HepG2 (cell line): ENCODE data around the gene SYCE3. TPM values are rescaled to one million over a fixed set of nuclear protein-coding genes. Genes with fewer than 3 reads are reported as not detected.
A peak's percentile ranks its signal among the peaks of the same experiment; 100 is the strongest.

Experiments used
- ATAC-seq: fragments of 200-7000 bp; cut with Tn5 transposase; 3 replicates; pipeline ENCODE4 v1.9.1; 2020; ENCODE audit warnings: mild to moderate bottlenecking, moderate library complexity
- BruUV-seq: library from RNA; stranded (reverse); fragments of 400-500 nt; replicated peaks from 2 replicates; lab custom pipeline; 2021; lab: Mats Ljungman, UMichigan
- CTCF ChIA-PET: fragments of 300-600 bp; formaldehyde crosslinking; extraction: SDS; loops from one replicate; lab custom pipeline; 2021; ENCODE audit warnings: low total read pairs, inconsistent platforms, low intra/inter-chr PET ratio; lab: Yijun Ruan, JAX
- POLR2A ChIA-PET: fragments of 350-600 bp; sonication (Branson Sonifier 250); formaldehyde crosslinking; loops from one replicate; lab custom pipeline; 2020; ENCODE audit warnings: antibody characterized with exemption, inconsistent platforms; lab: Yijun Ruan, JAX
- DNase-seq: peaks from one replicate; pipeline ENCODE4 v3.0.0-alpha.2; 2015; ENCODE audit warnings: low spot score
- FAIRE-seq: peaks from 3 replicates; lab custom pipeline; 2011; peaks lifted over from hg19 to GRCh38; lab: Jason Lieb, UNC
- H2AFZ ChIP-seq: one replicate; pipeline ENCODE4 v1.6.1; 2011; ENCODE audit warnings: low read length, inconsistent platforms
- H3K27ac ChIP-seq: fragments of 300-600 bp; 3 replicates; pipeline ENCODE4 v1.8.0; 2011; ENCODE audit warnings: mixed run types, mild to moderate bottlenecking, mixed read lengths, low read length, inconsistent platforms; ENCODE audit not compliant: insufficient read depth; ENCODE audit errors: extremely low read length
- H3K27me3 ChIP-seq, 2 experiments: fragments of 200-600 bp in 1 of 2; 2 replicates in 1 of 2; 3 replicates in 1 of 2; pipeline versions ENCODE4 v1.6.0 to v1.8.0; 2011; ENCODE audit warnings: low read length in 2 of 2, mild to moderate bottlenecking in 2 of 2, moderate library complexity in 2 of 2, inconsistent platforms in 1 of 2; ENCODE audit not compliant: insufficient read depth in 2 of 2, control insufficient read depth in 1 of 2
- H3K36me3 ChIP-seq, 2 experiments: fragments of 200-600 bp in 1 of 2; replicated peaks in 1 of 2; 2 replicates in 1 of 2; 3 replicates in 1 of 2; pipeline versions ENCODE4 v1.5.1 to v1.8.0; 2011; ENCODE audit warnings: low read length in 2 of 2, inconsistent platforms in 1 of 2; ENCODE audit not compliant: insufficient read depth in 2 of 2, control insufficient read depth in 1 of 2
- H3K4me1 ChIP-seq: 2 replicates; pipeline ENCODE4 v1.5.1; 2012; ENCODE audit warnings: low read length, inconsistent platforms; ENCODE audit not compliant: insufficient read depth
- H3K4me2 ChIP-seq: 2 replicates; pipeline ENCODE4 v1.6.0; 2011; ENCODE audit warnings: low read depth, low read length, inconsistent platforms
- H3K4me3 ChIP-seq, 3 experiments: fragments of 200-600 bp in 1 of 3; sonication (generic), shearing (Covaris generic) in 1 of 3; replicated peaks in 1 of 3; 2 replicates each; pipeline ENCODE4 v1.5.1; 2011 to 2016; ENCODE audit warnings: low read length in 3 of 3, inconsistent platforms in 2 of 3, low read depth in 2 of 3, mild to moderate bottlenecking in 2 of 3, control low read depth in 1 of 3, mixed read lengths in 1 of 3; ENCODE audit not compliant: insufficient read depth in 1 of 3
- H3K79me2 ChIP-seq: one replicate; pipeline ENCODE4 v1.6.1; 2011; ENCODE audit warnings: low read length, inconsistent platforms; ENCODE audit not compliant: insufficient read depth
- H3K9ac ChIP-seq: 2 replicates; pipeline ENCODE4 v1.6.0; 2011; ENCODE audit warnings: mild to moderate bottlenecking, low read depth, low read length, inconsistent platforms; ENCODE audit not compliant: insufficient read depth
- H3K9me3 ChIP-seq: 2 replicates; pipeline ENCODE4 v1.5.1; 2012; ENCODE audit warnings: mild to moderate bottlenecking, low read length
- H4K20me1 ChIP-seq: 2 replicates; pipeline ENCODE4 v1.6.0; 2011; ENCODE audit warnings: inconsistent platforms, mild to moderate bottlenecking, low read length, moderate library complexity; ENCODE audit not compliant: insufficient read depth
- RXRA ChIP-seq: sonication (generic); formaldehyde crosslinking; IDR thresholded peaks from 2 replicates; pipeline ENCODE4 v1.5.1; 2020; ENCODE audit warnings: missing genetic modification reagents
- WGBS: methylation state at CpG from one replicate; pipeline ENCODE4 v1.1.6; 2017; ENCODE audit warnings: low lambda C conversion rate; 5-methylcytosine and 5-hydroxymethylcytosine counted together
- in situ Hi-C: cut with HindIII; loops from 2 replicates; pipeline ENCODE4 v1.10.0; 2017; ENCODE audit warnings: low pct_unique_long_range_greater_than_20kb; ENCODE audit not compliant: extremely low pct_ligation_motif_present
- intact Hi-C: fragments of 100-400 bp; cut with micrococcal nuclease; formaldehyde crosslinking; loops from one replicate; pipeline ENCODE4 v1.10.0; 2022; ENCODE audit not compliant: unreplicated experiment
- polyA plus RNA-seq, 8 experiments: library from polyadenylated mRNA; depleted of rRNA in 3 of 8; stranded (reverse) in 7 of 8; unstranded in 1 of 8; fragments of >200 nt; fragmentation: Illumina TruSeq in 4 of 8; extraction: Trizol in 4 of 8; gene quantifications; 2 replicates each; pipeline versions ENCODE4 v1.2.1 to v1.2.3, GENCODE V29; 2011 to 2016; ENCODE audit warnings: low read depth in 4 of 8, missing spikeins in 1 of 8, mixed read lengths in 1 of 8; ENCODE audit not compliant: insufficient read depth in 1 of 8
- total RNA-seq, 5 experiments: library from RNA; depleted of rRNA; stranded (reverse); fragments of >200 nt; fragmentation: Illumina TruSeq; extraction: Trizol; gene quantifications; 2 replicates each; pipeline ENCODE4 v1.2.3, GENCODE V29; 2016; ENCODE audit warnings: low read depth in 1 of 5
- TF ChIP-seq, protein P1 (sequence below): sonication (generic); formaldehyde crosslinking; IDR thresholded peaks from 2 replicates; pipeline ENCODE4 v1.4.0; 2020; ENCODE audit warnings: mild to moderate bottlenecking, missing genetic modification reagents
- TF ChIP-seq, protein P2 (sequence below): IDR thresholded peaks from 2 replicates; pipeline ENCODE4 v1.6.1; 2012; ENCODE audit warnings: low read length, improper control_type of control experiment
- TF ChIP-seq, protein P3 (sequence below): sonication (generic); formaldehyde crosslinking; IDR thresholded peaks from 2 replicates; pipeline ENCODE4 v1.4.0; 2020; ENCODE audit warnings: missing genetic modification reagents

Gene SYCE3
- total and polyA plus RNA-seq, 2 of the 13 experiments (the other 11 are each of a cell fraction or from before 2014, with no cell fraction given) = not detected

DNA sequence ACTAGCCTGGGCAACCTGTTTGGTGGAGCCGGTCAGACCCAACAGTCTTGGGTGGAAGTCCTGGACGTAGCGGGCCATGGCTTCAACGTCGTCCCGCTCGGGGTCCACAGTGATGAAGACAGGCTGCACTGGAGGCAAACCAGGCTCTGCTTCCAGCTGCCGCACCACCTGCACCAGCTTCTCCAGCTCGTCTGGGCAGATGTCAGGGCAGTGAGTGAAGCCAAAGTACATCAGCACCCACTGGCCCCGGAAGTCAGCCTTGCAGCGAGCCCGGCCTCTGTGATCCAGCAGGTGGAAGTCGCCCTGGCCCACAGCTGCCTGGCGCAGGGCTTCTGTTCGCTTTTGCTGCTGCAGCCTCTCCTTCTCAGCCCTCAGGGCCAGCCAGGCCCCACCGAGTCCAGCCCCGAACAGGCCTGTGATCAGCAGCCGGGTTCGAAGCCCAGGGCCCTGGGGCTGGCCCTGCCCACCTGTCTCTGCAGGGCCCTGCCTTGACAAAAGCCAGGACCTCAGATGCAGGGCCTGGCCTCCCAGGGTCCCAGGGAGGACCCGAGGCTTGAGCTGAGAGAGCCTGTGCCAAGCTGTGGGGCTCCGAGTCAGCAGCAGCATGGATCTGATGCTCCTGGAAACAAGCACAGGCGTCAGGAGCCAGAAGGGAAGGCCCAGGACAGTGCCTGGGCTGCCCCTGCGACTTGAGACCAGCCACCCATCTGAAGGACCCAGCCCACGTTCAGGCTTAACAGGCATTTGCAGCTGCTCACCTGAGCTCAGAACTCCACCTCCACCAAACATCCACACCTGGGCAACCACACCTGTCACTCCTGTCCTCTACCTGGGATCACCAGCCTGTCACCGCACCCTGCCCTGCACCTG, 38.7 kb downstream of the SYCE3 start (continued):
- TF ChIP-seq, protein P1, sequence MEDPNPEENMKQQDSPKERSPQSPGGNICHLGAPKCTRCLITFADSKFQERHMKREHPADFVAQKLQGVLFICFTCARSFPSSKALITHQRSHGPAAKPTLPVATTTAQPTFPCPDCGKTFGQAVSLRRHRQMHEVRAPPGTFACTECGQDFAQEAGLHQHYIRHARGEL = 0 out of 2 replicates have a peak, but pooled peaks have one; percentile 33
- TF ChIP-seq, protein P2, sequence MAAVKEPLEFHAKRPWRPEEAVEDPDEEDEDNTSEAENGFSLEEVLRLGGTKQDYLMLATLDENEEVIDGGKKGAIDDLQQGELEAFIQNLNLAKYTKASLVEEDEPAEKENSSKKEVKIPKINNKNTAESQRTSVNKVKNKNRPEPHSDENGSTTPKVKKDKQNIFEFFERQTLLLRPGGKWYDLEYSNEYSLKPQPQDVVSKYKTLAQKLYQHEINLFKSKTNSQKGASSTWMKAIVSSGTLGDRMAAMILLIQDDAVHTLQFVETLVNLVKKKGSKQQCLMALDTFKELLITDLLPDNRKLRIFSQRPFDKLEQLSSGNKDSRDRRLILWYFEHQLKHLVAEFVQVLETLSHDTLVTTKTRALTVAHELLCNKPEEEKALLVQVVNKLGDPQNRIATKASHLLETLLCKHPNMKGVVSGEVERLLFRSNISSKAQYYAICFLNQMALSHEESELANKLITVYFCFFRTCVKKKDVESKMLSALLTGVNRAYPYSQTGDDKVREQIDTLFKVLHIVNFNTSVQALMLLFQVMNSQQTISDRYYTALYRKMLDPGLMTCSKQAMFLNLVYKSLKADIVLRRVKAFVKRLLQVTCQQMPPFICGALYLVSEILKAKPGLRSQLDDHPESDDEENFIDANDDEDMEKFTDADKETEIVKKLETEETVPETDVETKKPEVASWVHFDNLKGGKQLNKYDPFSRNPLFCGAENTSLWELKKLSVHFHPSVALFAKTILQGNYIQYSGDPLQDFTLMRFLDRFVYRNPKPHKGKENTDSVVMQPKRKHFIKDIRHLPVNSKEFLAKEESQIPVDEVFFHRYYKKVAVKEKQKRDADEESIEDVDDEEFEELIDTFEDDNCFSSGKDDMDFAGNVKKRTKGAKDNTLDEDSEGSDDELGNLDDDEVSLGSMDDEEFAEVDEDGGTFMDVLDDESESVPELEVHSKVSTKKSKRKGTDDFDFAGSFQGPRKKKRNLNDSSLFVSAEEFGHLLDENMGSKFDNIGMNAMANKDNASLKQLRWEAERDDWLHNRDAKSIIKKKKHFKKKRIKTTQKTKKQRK = no peak

DNA sequence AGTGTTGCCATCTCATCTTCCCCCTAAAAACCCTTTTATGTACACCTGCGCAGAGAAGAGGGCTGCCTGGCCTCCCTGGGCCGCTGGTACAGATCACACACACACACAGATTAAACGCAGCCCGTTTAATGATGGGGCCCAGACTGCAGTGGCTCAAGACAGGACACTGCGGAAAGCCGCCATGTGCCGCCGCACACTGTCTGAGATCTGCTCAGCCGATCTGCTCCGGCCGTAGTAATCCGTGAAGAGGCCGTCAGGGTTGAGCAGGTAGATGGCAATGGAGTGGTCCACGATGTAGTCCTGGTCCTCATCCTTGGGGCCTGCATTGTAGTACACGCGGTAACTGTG, 39.3 kb downstream of the SYCE3 start:
- no peak overlapping the region for H3K4me2 ChIP-seq
- H3K9ac ChIP-seq = no peak overlapping the region
- BruUV-seq = no TSS peak
- TF ChIP-seq, protein P3, sequence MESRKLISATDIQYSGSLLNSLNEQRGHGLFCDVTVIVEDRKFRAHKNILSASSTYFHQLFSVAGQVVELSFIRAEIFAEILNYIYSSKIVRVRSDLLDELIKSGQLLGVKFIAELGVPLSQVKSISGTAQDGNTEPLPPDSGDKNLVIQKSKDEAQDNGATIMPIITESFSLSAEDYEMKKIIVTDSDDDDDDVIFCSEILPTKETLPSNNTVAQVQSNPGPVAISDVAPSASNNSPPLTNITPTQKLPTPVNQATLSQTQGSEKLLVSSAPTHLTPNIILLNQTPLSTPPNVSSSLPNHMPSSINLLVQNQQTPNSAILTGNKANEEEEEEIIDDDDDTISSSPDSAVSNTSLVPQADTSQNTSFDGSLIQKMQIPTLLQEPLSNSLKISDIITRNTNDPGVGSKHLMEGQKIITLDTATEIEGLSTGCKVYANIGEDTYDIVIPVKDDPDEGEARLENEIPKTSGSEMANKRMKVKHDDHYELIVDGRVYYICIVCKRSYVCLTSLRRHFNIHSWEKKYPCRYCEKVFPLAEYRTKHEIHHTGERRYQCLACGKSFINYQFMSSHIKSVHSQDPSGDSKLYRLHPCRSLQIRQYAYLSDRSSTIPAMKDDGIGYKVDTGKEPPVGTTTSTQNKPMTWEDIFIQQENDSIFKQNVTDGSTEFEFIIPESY (CRISPR knock-in tag) = 0 out of 2 replicates have a peak, but pooled peaks have one; percentile 11
- no peak for TF ChIP-seq RXRA (CRISPR knock-in tag)
- H3K27me3 ChIP-seq = no peaks in the 10 kb centered on the region
- no peaks in the 10 kb centered on the region for H3K9me3 ChIP-seq
- ATAC-seq (no peak), FAIRE-seq (no peak), DNase-seq (no peak)
- H4K20me1 ChIP-seq = peaks cover 19% of the 10 kb centered on the region
- peaks cover 20% of the 10 kb centered on the region for H3K79me2 ChIP-seq
- H2AFZ ChIP-seq = no peak overlapping the region
- H3K36me3 ChIP-seq = peaks cover 12 to 38% of the 10 kb centered on the region in 2 experiments; a peak in 4 of 5 replicates
- H3K4me3 ChIP-seq = peak overlapping the region in 1 of 3 experiments; percentile 83; a peak in 1 of 6 replicates
- 96% methylated on average over 5 of the region's 16 CpGs for WGBS
- H3K4me1 ChIP-seq = peaks cover 33% of the 10 kb centered on the region
- intact Hi-C loops (no loop called here), in situ Hi-C loops (no loop called here)
- CTCF ChIA-PET = no interaction called here
- POLR2A ChIA-PET = interaction anchor here (1.0 to 4.2 kb wide), 2 partner anchors 16 to 39 kb away, joined by 3 to 97 read pairs; partner anchors contain the start of genes LMF2 and NCAPH2
- H3K27ac ChIP-seq = no peak overlapping the region
